ENCODE measurements around the gene GNAL. TPM values are rescaled to one million over a fixed set of nuclear protein-coding genes. Genes with fewer than 3 reads are reported as not detected.

GNAL gene
- total RNA-seq, 1 donor from 2014 or later, result 12.0 TPM

- Mint-ChIP-seq H3K27ac (no peak overlapping the region), H3K27me3 (ENCODE audit: low read depth) (peaks cover 13% of the 10 kb centered on the region), H3K4me1 (no peaks in the 10 kb centered on the region), H3K36me3 (no peaks in the 10 kb centered on the region), H3K4me3 (no peak overlapping the region), H3K9me3 (no peaks in the 10 kb centered on the region)
- DNase-seq (ENCODE audit: low spot score in 2 of 2, unreplicated experiment in 2 of 2), result no peak
- TF ChIP-seq, protein P1, sequence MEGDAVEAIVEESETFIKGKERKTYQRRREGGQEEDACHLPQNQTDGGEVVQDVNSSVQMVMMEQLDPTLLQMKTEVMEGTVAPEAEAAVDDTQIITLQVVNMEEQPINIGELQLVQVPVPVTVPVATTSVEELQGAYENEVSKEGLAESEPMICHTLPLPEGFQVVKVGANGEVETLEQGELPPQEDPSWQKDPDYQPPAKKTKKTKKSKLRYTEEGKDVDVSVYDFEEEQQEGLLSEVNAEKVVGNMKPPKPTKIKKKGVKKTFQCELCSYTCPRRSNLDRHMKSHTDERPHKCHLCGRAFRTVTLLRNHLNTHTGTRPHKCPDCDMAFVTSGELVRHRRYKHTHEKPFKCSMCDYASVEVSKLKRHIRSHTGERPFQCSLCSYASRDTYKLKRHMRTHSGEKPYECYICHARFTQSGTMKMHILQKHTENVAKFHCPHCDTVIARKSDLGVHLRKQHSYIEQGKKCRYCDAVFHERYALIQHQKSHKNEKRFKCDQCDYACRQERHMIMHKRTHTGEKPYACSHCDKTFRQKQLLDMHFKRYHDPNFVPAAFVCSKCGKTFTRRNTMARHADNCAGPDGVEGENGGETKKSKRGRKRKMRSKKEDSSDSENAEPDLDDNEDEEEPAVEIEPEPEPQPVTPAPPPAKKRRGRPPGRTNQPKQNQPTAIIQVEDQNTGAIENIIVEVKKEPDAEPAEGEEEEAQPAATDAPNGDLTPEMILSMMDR (IDR thresholded peaks at IDR 0.05; ENCODE audit: unreplicated experiment), result no peak
Measured at GRCh38 chr18:11739893-11740292, 50.8 kb downstream of the GNAL start.

DNA sequence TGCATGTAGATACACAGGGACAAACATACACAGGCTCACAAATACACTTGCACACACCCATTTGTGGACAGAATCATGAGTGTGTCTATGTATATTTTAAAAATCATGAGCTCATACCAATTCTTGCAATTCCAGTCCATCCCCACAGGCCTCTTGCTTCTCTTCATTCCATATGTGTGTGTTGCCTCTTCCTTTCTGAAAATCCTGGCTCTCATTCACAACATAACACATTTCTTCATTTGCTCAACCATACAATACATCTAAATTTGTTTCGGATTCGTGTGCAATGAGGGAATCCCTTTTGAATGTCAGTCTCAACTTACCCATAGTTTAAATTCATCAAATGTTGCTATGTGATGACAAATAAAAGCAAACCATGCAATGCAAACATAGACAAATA is 51.4 kb downstream of the GNAL start:
- H3K36me3 Mint-ChIP-seq, result no peaks in the 10 kb centered on the region
- H3K27me3 Mint-ChIP-seq (ENCODE audit: low read depth), result peaks cover 14% of the 10 kb centered on the region
- TF ChIP-seq, protein P1 (IDR thresholded peaks at IDR 0.05; ENCODE audit: unreplicated experiment), result no peak
- no peaks in the 10 kb centered on the region for H3K9me3 Mint-ChIP-seq
- no peak overlapping the region for H3K27ac Mint-ChIP-seq
- no peaks in the 10 kb centered on the region for H3K4me1 Mint-ChIP-seq
- DNase-seq (ENCODE audit: low spot score in 2 of 2, unreplicated experiment in 2 of 2), result no peak
- no peak overlapping the region for H3K4me3 Mint-ChIP-seq

GRCh38 chr18:11741505-11742145 is 52.6 kb downstream of the GNAL start:
- no peaks in the 10 kb centered on the region for H3K36me3 Mint-ChIP-seq
- H3K4me1 Mint-ChIP-seq, result no peaks in the 10 kb centered on the region
- TF ChIP-seq, protein P1 (IDR thresholded peaks at IDR 0.05; ENCODE audit: unreplicated experiment), result peak; percentile 6
- no peak for DNase-seq (ENCODE audit: low spot score in 2 of 2, unreplicated experiment in 2 of 2)
- no peak overlapping the region for H3K27ac Mint-ChIP-seq
- H3K9me3 Mint-ChIP-seq, result no peaks in the 10 kb centered on the region
- peaks cover 20% of the 10 kb centered on the region for H3K27me3 Mint-ChIP-seq (ENCODE audit: low read depth)
- H3K4me3 Mint-ChIP-seq, result no peak overlapping the region

- no peak overlapping the region for H3K4me3 Mint-ChIP-seq
- no peaks in the 10 kb centered on the region for H3K36me3 Mint-ChIP-seq
- DNase-seq (ENCODE audit: low spot score in 2 of 2, unreplicated experiment in 2 of 2), result no peak
- H3K27ac Mint-ChIP-seq, result no peak overlapping the region
- H3K27me3 Mint-ChIP-seq (ENCODE audit: low read depth), result peaks cover 44% of the 10 kb centered on the region
- no peaks in the 10 kb centered on the region for H3K4me1 Mint-ChIP-seq
- TF ChIP-seq, protein P1 (IDR thresholded peaks at IDR 0.05; ENCODE audit: unreplicated experiment), result no peak
- H3K9me3 Mint-ChIP-seq, result no peaks in the 10 kb centered on the region
Measured at GRCh38 chr18:11745521-11745920, 56.5 kb downstream of the GNAL start.

DNA sequence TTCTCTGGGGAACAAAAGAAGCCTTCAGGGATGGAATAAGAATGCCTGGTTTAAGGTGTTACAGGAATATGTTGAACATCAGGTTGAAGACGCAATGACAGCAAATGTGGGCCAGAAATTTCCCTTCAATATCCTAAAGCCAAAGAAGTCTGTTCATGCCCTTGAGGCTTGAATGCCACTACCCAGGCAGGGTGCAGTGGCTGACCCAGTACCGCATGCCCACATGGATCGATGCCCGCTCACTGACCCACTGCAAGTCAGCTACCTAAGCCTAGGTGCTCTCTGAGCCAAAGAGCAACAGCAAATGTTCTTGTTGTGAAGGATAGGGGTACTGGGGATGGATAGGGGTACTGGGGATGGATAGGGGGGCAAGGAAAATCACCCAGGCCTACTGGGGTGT is 58.2 kb downstream of the GNAL start:
- Mint-ChIP-seq H3K27ac (no peak overlapping the region), H3K36me3 (no peaks in the 10 kb centered on the region), H3K9me3 (no peaks in the 10 kb centered on the region), H3K4me3 (no peak overlapping the region), H3K27me3 (ENCODE audit: low read depth) (peaks cover 57% of the 10 kb centered on the region), H3K4me1 (peaks cover 3% of the 10 kb centered on the region)
- no peak for DNase-seq (ENCODE audit: low spot score in 2 of 2, unreplicated experiment in 2 of 2)
- TF ChIP-seq, protein P1 (IDR thresholded peaks at IDR 0.05; ENCODE audit: unreplicated experiment), result no peak

GRCh38 chr18:11747731-11748130 is 58.7 kb downstream of the GNAL start:
- Mint-ChIP-seq H3K9me3 (no peaks in the 10 kb centered on the region), H3K27me3 (ENCODE audit: low read depth) (peaks cover 57% of the 10 kb centered on the region), H3K4me1 (peaks cover 5% of the 10 kb centered on the region), H3K36me3 (no peaks in the 10 kb centered on the region), H3K27ac (no peak overlapping the region), H3K4me3 (no peak overlapping the region)
- TF ChIP-seq, protein P1 (IDR thresholded peaks at IDR 0.05; ENCODE audit: unreplicated experiment), result no peak
- DNase-seq (ENCODE audit: low spot score in 2 of 2, unreplicated experiment in 2 of 2), result no peak

All from mesothelial cell of epicardium (in vitro differentiated cells).